ENCODE data around the gene ARHGAP22. TPM values are rescaled to one million over a fixed set of nuclear protein-coding genes. Genes with fewer than 3 reads are reported as not detected.
"Not testable (repeated sequence)": the region's sequence is repeated elsewhere in the genome, so short reads cannot be mapped to it uniquely, and the experiment has no call there.

Gene ARHGAP22
- total and polyA plus RNA-seq, 5 donors: 1.4 to 6.5 (median 5.1) TPM

DNA sequence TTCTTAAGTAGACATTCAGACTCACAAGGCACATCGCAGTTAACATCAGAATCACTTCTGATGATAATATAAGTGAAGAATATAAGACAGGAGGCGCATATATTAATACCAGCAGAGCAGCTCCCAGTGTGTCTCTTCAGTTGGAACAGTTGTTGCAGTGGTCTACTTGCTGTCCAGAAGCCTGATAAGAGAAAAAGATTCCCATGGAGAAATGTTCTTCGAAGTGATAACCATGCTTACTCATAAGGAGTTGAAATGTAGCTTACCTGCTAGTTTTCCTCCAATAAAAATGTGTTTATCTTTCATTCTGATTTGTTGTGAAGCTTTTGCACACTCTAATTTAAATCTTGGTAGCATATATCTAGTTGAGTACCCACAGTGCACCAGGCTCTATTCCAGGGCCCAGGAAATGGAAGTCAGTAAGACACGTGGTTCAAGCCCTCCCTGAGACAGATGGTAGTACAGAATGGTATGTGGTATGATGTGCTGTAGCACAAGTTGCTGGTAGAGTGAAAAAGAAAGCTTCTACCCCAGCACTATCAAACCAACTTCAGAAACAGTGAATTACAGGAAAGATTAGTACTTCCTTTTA lies 174.4 kb downstream of the ARHGAP22 start:
- DNase-seq (no peak), ATAC-seq (no peak)
- H3K4me1 ChIP-seq (ENCODE audit: control insufficient read depth, insufficient read depth, low read length): no peaks in the 10 kb centered on the region
- WGBS: 85% methylated on average over 4 of the region's 4 CpGs
- H3K9me3 ChIP-seq (ENCODE audit: control insufficient read depth, low read length): no peaks in the 10 kb centered on the region
- H3K4me3 ChIP-seq (ENCODE audit: low read length): no peak overlapping the region
- no peaks in the 10 kb centered on the region for H3K27me3 ChIP-seq (ENCODE audit: control insufficient read depth, insufficient read depth)
- intact Hi-C loops (cut with DNase I): no loop called here
- no peak overlapping the region for H3K27ac ChIP-seq (ENCODE audit: low read length)

DNA sequence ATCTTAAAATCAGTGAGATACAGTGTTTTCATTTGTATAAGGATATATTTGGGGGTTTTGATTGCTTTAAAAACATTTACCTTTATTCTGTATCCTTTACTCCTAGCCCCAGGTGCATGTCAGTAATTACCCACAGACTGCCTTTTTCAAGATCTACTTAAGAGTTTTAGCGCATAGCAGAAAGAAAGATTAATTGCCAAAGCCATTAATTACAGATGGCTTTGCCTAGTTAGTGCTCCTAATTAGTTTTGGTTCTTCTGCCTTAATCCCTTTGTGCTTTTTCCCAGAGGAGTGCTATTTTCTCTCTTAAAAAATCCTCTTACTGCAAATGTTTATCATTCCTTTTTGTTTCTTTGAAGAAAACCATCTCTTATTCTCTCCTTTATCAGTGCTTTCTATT lies 175.6 kb downstream of the ARHGAP22 start:
- H3K27ac ChIP-seq (ENCODE audit: low read length): no peak overlapping the region
- 95% methylated on average over 1 of the region's 1 CpG for WGBS
- no peaks in the 10 kb centered on the region for H3K9me3 ChIP-seq (ENCODE audit: control insufficient read depth, low read length)
- no peaks in the 10 kb centered on the region for H3K27me3 ChIP-seq (ENCODE audit: control insufficient read depth, insufficient read depth)
- no peak for DNase-seq
- H3K4me3 ChIP-seq (ENCODE audit: low read length): no peak overlapping the region
- no peak for ATAC-seq
- intact Hi-C loops (cut with DNase I): no loop called here
- no peaks in the 10 kb centered on the region for H3K4me1 ChIP-seq (ENCODE audit: control insufficient read depth, insufficient read depth, low read length)

DNA sequence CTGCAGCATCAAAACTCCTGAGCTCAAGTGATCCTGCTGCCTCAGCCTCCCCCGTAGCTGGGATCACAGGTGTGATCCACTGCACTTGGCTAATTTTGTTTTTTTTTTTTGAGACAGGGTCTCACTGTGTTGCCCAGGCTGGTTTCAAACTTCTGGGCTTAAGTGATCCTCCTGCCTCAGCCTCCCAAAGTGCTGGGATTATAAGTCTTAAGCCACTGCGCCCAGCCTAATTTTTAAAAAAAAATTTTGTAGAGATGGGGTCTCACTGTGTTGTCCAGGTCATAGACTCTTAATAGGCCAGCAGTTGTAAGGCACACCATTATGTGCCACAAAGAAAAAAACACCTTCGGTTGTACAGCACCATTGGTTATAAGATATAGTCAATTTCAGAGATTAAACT lies 176.0 kb downstream of the ARHGAP22 start:
- 99% methylated on average over 3 of the region's 3 CpGs for WGBS
- ATAC-seq (no peak), DNase-seq (no peak)
- intact Hi-C loops (cut with DNase I): no loop called here
- no peaks in the 10 kb centered on the region for H3K9me3 ChIP-seq (ENCODE audit: control insufficient read depth, low read length)
- H3K27me3 ChIP-seq (ENCODE audit: control insufficient read depth, insufficient read depth): no peaks in the 10 kb centered on the region
- H3K27ac ChIP-seq (ENCODE audit: low read length): no peak overlapping the region
- no peaks in the 10 kb centered on the region for H3K4me1 ChIP-seq (ENCODE audit: control insufficient read depth, insufficient read depth, low read length)
- H3K4me3 ChIP-seq (ENCODE audit: low read length): no peak overlapping the region

DNA sequence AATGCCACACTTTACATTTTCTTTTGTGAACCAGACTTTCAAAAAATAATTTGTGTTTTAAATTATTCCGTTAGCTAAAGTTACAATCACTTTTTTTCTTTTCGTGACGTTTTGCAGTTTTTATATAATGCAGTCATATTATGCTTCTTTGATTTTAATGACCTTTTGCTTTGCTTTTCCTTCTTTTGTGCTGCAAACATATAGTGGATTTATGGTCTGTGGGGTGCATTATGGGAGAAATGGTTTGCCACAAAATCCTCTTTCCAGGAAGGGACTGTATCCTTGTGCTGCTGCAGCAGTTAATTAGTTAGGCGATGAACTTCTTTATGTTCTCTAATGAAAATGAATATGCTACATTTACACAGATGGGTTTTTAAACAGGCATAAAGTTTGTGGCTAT lies 181.0 kb downstream of the ARHGAP22 start:
- intact Hi-C loops (cut with DNase I): no loop called here
- ATAC-seq (no peak), DNase-seq (no peak)
- Histone ChIP-seq H3K4me3 (ENCODE audit: low read length) (no peak overlapping the region), H3K9me3 (ENCODE audit: control insufficient read depth, low read length) (no peaks in the 10 kb centered on the region), H3K4me1 (ENCODE audit: control insufficient read depth, insufficient read depth, low read length) (no peaks in the 10 kb centered on the region), H3K27me3 (ENCODE audit: control insufficient read depth, insufficient read depth) (no peaks in the 10 kb centered on the region), H3K27ac (ENCODE audit: low read length) (no peak overlapping the region)
- 92% methylated on average over 4 of the region's 4 CpGs for WGBS

DNA sequence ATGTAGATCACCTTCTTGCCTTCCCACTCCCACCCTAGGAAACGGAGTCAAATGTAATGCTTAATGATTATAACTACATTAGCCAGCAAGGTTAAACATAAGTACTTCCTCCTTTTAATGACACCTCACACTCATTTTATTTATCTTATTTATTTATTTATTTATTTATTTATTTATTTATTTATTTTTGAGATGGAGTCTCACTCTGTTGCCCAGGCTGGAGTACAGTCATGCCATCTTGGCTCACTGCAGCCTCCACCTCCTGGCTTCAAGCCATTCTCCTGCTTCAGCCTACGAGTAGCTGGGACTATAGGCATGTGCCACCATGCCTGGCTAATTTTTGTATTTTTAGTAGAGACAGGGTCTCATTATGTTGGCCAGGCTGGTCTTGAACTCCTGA lies 183.0 kb downstream of the ARHGAP22 start:
- intact Hi-C loops (cut with DNase I); H3K27me3 ChIP-seq (ENCODE audit: control insufficient read depth, insufficient read depth); DNase-seq; H3K9me3 ChIP-seq (ENCODE audit: control insufficient read depth, low read length); H3K4me3 ChIP-seq (ENCODE audit: low read length); H3K27ac ChIP-seq (ENCODE audit: low read length); H3K4me1 ChIP-seq (ENCODE audit: control insufficient read depth, insufficient read depth, low read length); ATAC-seq: not testable (repeated sequence)
- 87% methylated on average over 2 of the region's 2 CpGs for WGBS

DNA sequence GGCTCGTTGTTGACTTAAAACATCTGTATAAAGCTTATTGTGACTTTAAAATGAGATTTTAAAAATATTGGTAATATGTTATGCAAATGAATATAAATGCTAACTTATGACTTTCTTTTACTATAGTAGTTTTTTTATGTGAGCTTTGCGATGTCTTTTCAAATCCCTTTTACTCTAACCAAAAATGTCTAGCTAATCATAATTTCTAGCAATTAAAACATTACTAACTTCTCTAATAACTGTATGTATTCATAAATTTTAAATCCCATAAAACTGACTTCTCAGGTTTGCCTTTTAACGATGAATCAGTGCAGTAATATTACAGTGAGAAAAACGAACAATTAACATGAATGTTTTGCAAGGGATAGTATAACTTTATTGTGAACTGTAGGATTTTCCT lies 185.2 kb downstream of the ARHGAP22 start:
- H3K27me3 ChIP-seq (ENCODE audit: control insufficient read depth, insufficient read depth): no peaks in the 10 kb centered on the region
- no peaks in the 10 kb centered on the region for H3K9me3 ChIP-seq (ENCODE audit: control insufficient read depth, low read length)
- ATAC-seq (no peak), DNase-seq (no peak)
- no peak overlapping the region for H3K4me3 ChIP-seq (ENCODE audit: low read length)
- H3K4me1 ChIP-seq (ENCODE audit: control insufficient read depth, insufficient read depth, low read length): no peaks in the 10 kb centered on the region
- intact Hi-C loops (cut with DNase I): no loop called here
- WGBS: 93% methylated on average over 4 of the region's 4 CpGs
- no peak overlapping the region for H3K27ac ChIP-seq (ENCODE audit: low read length)

DNA sequence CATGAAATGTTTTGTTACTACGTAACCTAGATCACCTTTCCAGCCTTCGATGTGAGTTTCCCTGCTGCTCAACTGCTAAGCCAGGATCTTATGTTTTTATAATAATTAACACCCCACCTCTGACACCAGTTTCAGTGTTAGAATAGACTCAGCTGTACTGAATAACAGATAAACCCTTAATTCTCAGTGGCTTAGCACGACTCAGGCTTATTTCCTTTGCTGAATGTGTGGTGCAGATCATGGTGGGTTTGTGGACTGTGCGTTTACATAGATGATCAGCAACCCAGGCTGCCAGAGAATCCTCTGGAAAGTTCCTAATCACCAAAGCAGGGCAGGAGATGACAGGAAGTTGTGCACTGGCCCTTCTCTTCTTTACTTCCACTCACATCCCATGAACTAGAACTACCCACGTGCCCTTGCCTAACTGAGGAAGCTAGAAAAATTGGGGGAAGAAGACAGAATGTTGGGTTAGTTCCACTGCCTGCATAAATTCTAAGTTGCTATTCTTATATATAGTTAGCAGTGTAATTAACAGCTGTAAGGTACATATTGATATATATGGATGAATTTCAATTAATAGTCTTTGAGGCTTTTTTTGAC lies 186.6 kb downstream of the ARHGAP22 start:
- H3K27ac ChIP-seq (ENCODE audit: low read length): no peak overlapping the region
- no peaks in the 10 kb centered on the region for H3K9me3 ChIP-seq (ENCODE audit: control insufficient read depth, low read length)
- intact Hi-C loops (cut with DNase I): no loop called here
- H3K4me3 ChIP-seq (ENCODE audit: low read length): no peak overlapping the region
- 80% methylated on average over 5 of the region's 5 CpGs for WGBS
- H3K27me3 ChIP-seq (ENCODE audit: control insufficient read depth, insufficient read depth): no peaks in the 10 kb centered on the region
- ATAC-seq: no peak
- DNase-seq: no peak
- H3K4me1 ChIP-seq (ENCODE audit: control insufficient read depth, insufficient read depth, low read length): no peaks in the 10 kb centered on the region

DNA sequence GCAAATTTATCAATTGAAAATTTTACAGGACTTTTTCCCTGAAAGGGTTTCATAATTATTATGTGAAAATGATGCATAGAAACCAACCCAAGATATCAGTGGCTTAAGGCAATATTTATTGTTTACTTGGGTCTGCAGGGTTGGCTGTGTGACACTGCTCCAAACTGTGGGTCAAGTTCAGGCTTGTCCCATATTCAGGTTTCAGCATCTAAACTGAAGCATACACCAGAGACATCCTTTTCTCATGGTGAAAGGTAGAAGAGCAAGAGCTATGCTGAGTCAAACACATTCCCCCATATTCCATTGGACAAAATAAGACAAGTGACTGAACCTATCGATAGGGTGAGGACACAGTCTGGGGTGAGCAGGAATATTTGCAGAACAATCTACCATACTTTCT lies 187.5 kb downstream of the ARHGAP22 start:
- intact Hi-C loops (cut with DNase I): no loop called here
- ATAC-seq: no peak
- no peaks in the 10 kb centered on the region for H3K9me3 ChIP-seq (ENCODE audit: control insufficient read depth, low read length)

DNA sequence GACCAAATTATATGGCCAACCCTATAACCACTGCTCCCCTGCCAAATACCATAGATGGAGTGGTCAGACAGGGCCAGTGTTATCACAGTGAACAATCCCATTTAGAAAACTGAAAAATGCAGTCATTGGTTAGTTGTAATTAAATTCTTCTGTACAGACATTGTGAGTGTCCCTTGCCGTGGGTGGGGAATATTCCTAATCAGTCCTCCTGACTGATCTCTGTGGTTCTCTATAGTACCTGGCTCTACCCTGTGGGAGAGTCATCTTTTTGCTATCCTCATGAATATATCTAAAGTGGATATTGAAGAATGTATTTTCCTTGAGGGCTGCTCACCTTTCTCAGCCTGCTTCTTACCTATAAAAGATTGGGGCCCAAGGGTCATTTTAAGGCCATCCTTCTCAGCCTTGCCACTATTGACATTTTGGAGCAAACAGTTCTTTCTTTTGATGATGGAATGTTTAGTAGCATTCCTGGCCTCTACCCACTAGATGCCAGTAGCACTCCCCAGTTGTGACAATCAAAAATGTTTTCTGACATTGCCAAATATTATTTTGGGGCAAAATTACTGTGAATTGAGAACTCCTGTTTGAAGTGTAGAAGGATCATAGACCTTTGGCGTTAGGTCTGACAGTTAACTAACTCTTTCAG lies 188.2 kb downstream of the ARHGAP22 start:
- ATAC-seq (no peak), DNase-seq (no peak)
- H3K4me1 ChIP-seq (ENCODE audit: control insufficient read depth, insufficient read depth, low read length): no peaks in the 10 kb centered on the region
- intact Hi-C loops (cut with DNase I): no loop called here
- no peak overlapping the region for H3K27ac ChIP-seq (ENCODE audit: low read length)
- no peak overlapping the region for H3K4me3 ChIP-seq (ENCODE audit: low read length)
- 74% methylated on average over 2 of the region's 2 CpGs for WGBS
- H3K27me3 ChIP-seq (ENCODE audit: control insufficient read depth, insufficient read depth): no peaks in the 10 kb centered on the region
- no peaks in the 10 kb centered on the region for H3K9me3 ChIP-seq (ENCODE audit: control insufficient read depth, low read length)

More for the DNA sequence above, 187.5 kb downstream of the ARHGAP22 start:
- Histone ChIP-seq H3K27ac (ENCODE audit: low read length) (no peak overlapping the region), H3K27me3 (ENCODE audit: control insufficient read depth, insufficient read depth) (no peaks in the 10 kb centered on the region), H3K4me1 (ENCODE audit: control insufficient read depth, insufficient read depth, low read length) (no peaks in the 10 kb centered on the region), H3K4me3 (ENCODE audit: low read length) (no peak overlapping the region)
- DNase-seq: no peak
- 99% methylated on average over 1 of the region's 1 CpG for WGBS

DNA sequence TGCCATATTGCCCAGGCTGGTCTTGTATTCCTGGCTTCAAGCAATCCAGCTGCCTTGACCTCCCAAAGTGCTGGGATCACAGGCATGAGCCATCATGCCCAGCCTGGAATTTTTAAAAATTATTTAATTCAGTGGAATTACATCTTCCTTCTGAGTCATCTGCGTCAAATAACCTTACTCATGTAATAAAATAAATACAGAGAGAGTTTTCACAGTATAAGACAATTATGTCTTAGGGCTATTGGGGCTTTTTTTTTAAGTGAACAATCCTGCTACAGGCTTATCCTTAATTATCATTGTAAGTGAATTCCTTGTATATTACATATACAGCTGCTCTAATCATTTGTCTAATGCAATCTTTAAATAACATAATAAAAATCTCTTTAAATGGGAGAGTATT lies 190.1 kb downstream of the ARHGAP22 start:
- no peaks in the 10 kb centered on the region for H3K27me3 ChIP-seq (ENCODE audit: control insufficient read depth, insufficient read depth)
- intact Hi-C loops (cut with DNase I): no loop called here
- H3K27ac ChIP-seq (ENCODE audit: low read length): no peak overlapping the region
- WGBS: 86% methylated on average over 1 of the region's 1 CpG
- DNase-seq: no peak
- H3K4me1 ChIP-seq (ENCODE audit: control insufficient read depth, insufficient read depth, low read length): no peaks in the 10 kb centered on the region
- ATAC-seq: no peak
- no peak overlapping the region for H3K4me3 ChIP-seq (ENCODE audit: low read length)
- no peaks in the 10 kb centered on the region for H3K9me3 ChIP-seq (ENCODE audit: control insufficient read depth, low read length)

DNA sequence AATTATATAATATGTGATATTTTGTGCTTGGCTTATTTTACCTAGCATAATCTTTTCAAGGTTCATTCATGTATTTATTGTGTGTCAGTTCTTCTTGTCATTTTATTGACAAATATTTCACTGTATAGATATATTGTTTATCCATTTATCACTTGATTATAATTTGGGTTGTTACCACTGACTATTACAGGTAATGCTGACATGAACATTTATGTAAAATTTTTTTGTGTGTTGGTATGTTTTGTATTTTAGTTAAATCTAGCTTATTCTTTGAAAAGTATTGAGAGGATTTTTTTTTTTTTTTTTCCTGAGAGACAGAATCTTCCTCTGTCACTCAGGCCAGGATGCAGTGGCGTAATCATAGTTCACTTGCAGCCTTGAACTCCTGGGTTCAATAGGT lies 190.7 kb downstream of the ARHGAP22 start:
- H3K9me3 ChIP-seq (ENCODE audit: control insufficient read depth, low read length): no peaks in the 10 kb centered on the region
- no peak for ATAC-seq
- no peak for DNase-seq
- H3K27me3 ChIP-seq (ENCODE audit: control insufficient read depth, insufficient read depth): no peaks in the 10 kb centered on the region
- intact Hi-C loops (cut with DNase I): no loop called here
- no peak overlapping the region for H3K4me3 ChIP-seq (ENCODE audit: low read length)
- WGBS: 98% methylated on average over 1 of the region's 1 CpG
- no peaks in the 10 kb centered on the region for H3K4me1 ChIP-seq (ENCODE audit: control insufficient read depth, insufficient read depth, low read length)
- no peak overlapping the region for H3K27ac ChIP-seq (ENCODE audit: low read length)
